Measurements from ENCODE around the gene ELP1. TPM values are rescaled to one million over a fixed set of nuclear protein-coding genes. Genes with fewer than 3 reads are reported as not detected.

ELP1 gene
- total RNA-seq, 1 experiment from 2014 or later, result 53.6 TPM

DNA sequence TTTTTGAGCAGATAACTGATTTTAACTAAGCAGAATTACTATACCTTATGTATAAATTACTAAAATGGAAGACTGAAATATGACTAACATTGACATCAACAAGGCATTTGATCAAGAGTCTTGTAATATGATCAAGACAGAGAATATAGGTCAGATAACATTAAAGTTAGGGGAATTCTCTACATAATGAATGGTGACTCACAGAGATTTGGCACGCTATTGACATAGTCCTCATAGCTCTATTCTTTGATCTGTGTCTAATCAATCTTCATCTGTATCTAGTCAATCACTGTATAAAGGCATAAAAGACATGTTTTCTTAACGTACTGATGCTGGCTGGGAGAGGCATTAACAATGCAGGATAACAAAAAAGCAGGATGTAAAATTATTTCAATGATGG lies 17.7 kb upstream of the ELP1 start:
- CTCF ChIA-PET, result no interaction called here
- H3F3A ChIP-seq (ENCODE audit: low read length, unreplicated experiment), result no peaks in the 10 kb centered on the region
- no peak overlapping the region for H3K4me2 ChIP-seq (ENCODE audit: low read length)
- H4K20me1 ChIP-seq (ENCODE audit: low read length), result no peaks in the 10 kb centered on the region
- no peak overlapping the region for H2AFZ ChIP-seq (ENCODE audit: low read length)
- BruUV-seq (replicated peaks), result no TSS peak
- POLR2A ChIA-PET (ENCODE audit: unreplicated experiment), result no interaction called here
- no peaks in the 10 kb centered on the region for H3K9me2 ChIP-seq (replicated peaks; ENCODE audit: low read length)
- H3K79me2 ChIP-seq (ENCODE audit: low read length), result no peaks in the 10 kb centered on the region
- ATAC-seq (peak; percentile 51; the same call in 1 of the 2 replicates), DNase-seq (peak; percentile 6)
- peaks cover 15% of the 10 kb centered on the region for H3K4me1 ChIP-seq (ENCODE audit: insufficient read depth, low read length)
- TF ChIP-seq, protein P1, sequence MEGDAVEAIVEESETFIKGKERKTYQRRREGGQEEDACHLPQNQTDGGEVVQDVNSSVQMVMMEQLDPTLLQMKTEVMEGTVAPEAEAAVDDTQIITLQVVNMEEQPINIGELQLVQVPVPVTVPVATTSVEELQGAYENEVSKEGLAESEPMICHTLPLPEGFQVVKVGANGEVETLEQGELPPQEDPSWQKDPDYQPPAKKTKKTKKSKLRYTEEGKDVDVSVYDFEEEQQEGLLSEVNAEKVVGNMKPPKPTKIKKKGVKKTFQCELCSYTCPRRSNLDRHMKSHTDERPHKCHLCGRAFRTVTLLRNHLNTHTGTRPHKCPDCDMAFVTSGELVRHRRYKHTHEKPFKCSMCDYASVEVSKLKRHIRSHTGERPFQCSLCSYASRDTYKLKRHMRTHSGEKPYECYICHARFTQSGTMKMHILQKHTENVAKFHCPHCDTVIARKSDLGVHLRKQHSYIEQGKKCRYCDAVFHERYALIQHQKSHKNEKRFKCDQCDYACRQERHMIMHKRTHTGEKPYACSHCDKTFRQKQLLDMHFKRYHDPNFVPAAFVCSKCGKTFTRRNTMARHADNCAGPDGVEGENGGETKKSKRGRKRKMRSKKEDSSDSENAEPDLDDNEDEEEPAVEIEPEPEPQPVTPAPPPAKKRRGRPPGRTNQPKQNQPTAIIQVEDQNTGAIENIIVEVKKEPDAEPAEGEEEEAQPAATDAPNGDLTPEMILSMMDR (conservative IDR thresholded peaks at IDR 0.05; ENCODE audit: low read depth, low read length), result no peak
- TF ChIP-seq EZH2 (IDR thresholded peaks at IDR 0.05; ENCODE audit: low read length, unreplicated experiment), result no peak
- TF ChIP-seq EZH2phosphoT487 (IDR thresholded peaks at IDR 0.05; ENCODE audit: borderline replicate concordance, low read length), result no peak
- H3K27ac ChIP-seq (ENCODE audit: low read length), result peak overlapping the region; percentile 26; the same call in 1 of the 2 replicates
- no peaks in the 10 kb centered on the region for H3K9me3 ChIP-seq (ENCODE audit: low read length)
- no peaks in the 10 kb centered on the region for H3K27me3 ChIP-seq (ENCODE audit: low read length)
- no peak overlapping the region for H3K4me3 ChIP-seq (ENCODE audit: low read length)
- peaks cover 12% of the 10 kb centered on the region for H3K36me3 ChIP-seq (ENCODE audit: low read depth, low read length)
- H3K9ac ChIP-seq (ENCODE audit: low read length), result no peak overlapping the region
- intact Hi-C loops (cut with micrococcal nuclease), result loop anchor here (10.0 kb wide), 1 partner anchor 83 kb away; no protein-coding TSS in a partner anchor

DNA sequence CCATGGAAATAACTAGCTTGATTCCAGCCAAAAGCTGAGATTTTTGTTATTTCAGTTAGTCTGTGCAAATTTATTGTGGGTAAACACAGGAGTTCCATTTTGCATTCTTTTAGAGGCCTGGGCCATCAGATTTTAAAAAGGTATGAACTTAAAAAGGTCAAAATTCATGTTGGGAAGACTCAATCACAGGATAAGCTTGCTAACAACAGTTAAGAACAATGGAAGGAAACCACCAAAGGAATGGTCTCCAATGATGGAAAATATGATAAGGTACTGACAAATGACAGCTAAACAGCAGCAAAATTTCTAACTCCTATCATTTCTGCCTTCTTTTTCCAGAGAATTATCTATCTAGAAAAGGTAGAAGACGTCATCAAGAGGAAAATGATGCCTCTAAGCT lies 16.2 kb upstream of the ELP1 start:
- H3K4me3 ChIP-seq (ENCODE audit: low read length), result no peak overlapping the region
- POLR2A ChIA-PET (ENCODE audit: unreplicated experiment), result no interaction called here

DNA sequence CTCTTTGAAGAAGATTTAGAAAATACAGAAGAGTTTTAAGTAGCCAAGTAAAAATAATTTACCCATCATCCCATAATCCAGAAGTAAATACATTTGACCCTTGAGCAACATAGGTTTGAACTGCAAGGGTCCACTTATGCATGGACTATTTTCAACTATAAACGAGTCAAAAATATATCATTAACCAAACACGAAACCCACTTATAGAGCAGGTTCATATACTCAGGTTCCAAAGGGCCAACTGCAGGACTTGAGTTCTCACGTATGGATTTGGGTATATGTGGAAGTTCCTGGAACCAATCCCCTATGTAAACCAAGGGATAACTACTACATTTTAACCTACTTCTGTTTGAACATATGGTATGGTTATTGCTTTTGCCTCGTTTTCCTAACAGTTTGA lies 6.1 kb upstream of the ELP1 start:
- intact Hi-C loops (cut with micrococcal nuclease), result no loop called here
- DNase-seq, result no peak
- CTCF ChIA-PET, result no interaction called here
- H3K36me3 ChIP-seq (ENCODE audit: low read depth, low read length), result no peaks in the 10 kb centered on the region; the same call in none of the 2 replicates
- no peak overlapping the region for H3K4me2 ChIP-seq (ENCODE audit: low read length)
- no peak overlapping the region for H3K27ac ChIP-seq (ENCODE audit: low read length)
- no peaks in the 10 kb centered on the region for H3K9me2 ChIP-seq (replicated peaks; ENCODE audit: low read length)
- H4K20me1 ChIP-seq (ENCODE audit: low read length), result no peaks in the 10 kb centered on the region
- no peak for ATAC-seq
- peaks cover 10% of the 10 kb centered on the region; the same call in 1 of the 2 replicates for H3K4me1 ChIP-seq (ENCODE audit: insufficient read depth, low read length)
- no TSS peak for BruUV-seq (replicated peaks)
- TF ChIP-seq, protein P1 (conservative IDR thresholded peaks at IDR 0.05; ENCODE audit: low read depth, low read length), result no peak
- TF ChIP-seq EZH2phosphoT487 (IDR thresholded peaks at IDR 0.05; ENCODE audit: borderline replicate concordance, low read length), result no peak
- TF ChIP-seq EZH2 (IDR thresholded peaks at IDR 0.05; ENCODE audit: low read length, unreplicated experiment), result no peak
- H3K79me2 ChIP-seq (ENCODE audit: low read length), result peaks cover 8% of the 10 kb centered on the region
- no peak overlapping the region for H2AFZ ChIP-seq (ENCODE audit: low read length)
- H3K27me3 ChIP-seq (ENCODE audit: low read length), result no peaks in the 10 kb centered on the region
- POLR2A ChIA-PET (ENCODE audit: unreplicated experiment), result no interaction called here
- H3K4me3 ChIP-seq (ENCODE audit: low read length), result no peak overlapping the region
- H3K9me3 ChIP-seq (ENCODE audit: low read length), result no peaks in the 10 kb centered on the region
- H3K9ac ChIP-seq (ENCODE audit: low read length), result no peak overlapping the region
- H3F3A ChIP-seq (ENCODE audit: low read length, unreplicated experiment), result no peaks in the 10 kb centered on the region

More for the DNA sequence above, 16.2 kb upstream of the ELP1 start:
- intact Hi-C loops (cut with micrococcal nuclease), result loop anchor here (10.0 kb wide), 1 partner anchor 85 kb away; no protein-coding TSS in a partner anchor
- H3K36me3 ChIP-seq (ENCODE audit: low read depth, low read length), result peaks cover 14% of the 10 kb centered on the region
- H3K9me3 ChIP-seq (ENCODE audit: low read length), result no peaks in the 10 kb centered on the region
- H3F3A ChIP-seq (ENCODE audit: low read length, unreplicated experiment), result no peaks in the 10 kb centered on the region
- BruUV-seq (replicated peaks), result no TSS peak
- no peak overlapping the region for H3K27ac ChIP-seq (ENCODE audit: low read length)
- H3K4me1 ChIP-seq (ENCODE audit: insufficient read depth, low read length), result peaks cover 10% of the 10 kb centered on the region
- no peaks in the 10 kb centered on the region for H4K20me1 ChIP-seq (ENCODE audit: low read length)
- no peaks in the 10 kb centered on the region for H3K79me2 ChIP-seq (ENCODE audit: low read length)
- H3K9ac ChIP-seq (ENCODE audit: low read length), result no peak overlapping the region
- H2AFZ ChIP-seq (ENCODE audit: low read length), result no peak overlapping the region
- ATAC-seq (no peak), DNase-seq (no peak)
- no peak overlapping the region for H3K4me2 ChIP-seq (ENCODE audit: low read length)
- no peaks in the 10 kb centered on the region for H3K9me2 ChIP-seq (replicated peaks; ENCODE audit: low read length)
- CTCF ChIA-PET, result no interaction called here
- TF ChIP-seq, protein P1 (conservative IDR thresholded peaks at IDR 0.05; ENCODE audit: low read depth, low read length), result no peak
- TF ChIP-seq EZH2phosphoT487 (IDR thresholded peaks at IDR 0.05; ENCODE audit: borderline replicate concordance, low read length) (no peak), EZH2 (IDR thresholded peaks at IDR 0.05; ENCODE audit: low read length, unreplicated experiment) (no peak)
- no peaks in the 10 kb centered on the region for H3K27me3 ChIP-seq (ENCODE audit: low read length)

Measured in PC-3 (cell line).